OCI-LY1 (cell line): ENCODE measurements around the gene RER1.
A peak's percentile ranks its signal among the peaks of the same experiment; 100 is the strongest.

ENCODE experiments used
- H2AFZ ChIP-seq: fragments of 200-600 bp; sonication (generic), shearing (Covaris generic); 2 replicates; pipeline ENCODE4 v1.6.0; 2014; ENCODE audit warnings: antibody characterized with exemption, mild to moderate bottlenecking, low read length
- H3F3A ChIP-seq: fragments of 200-600 bp; sonication (generic), shearing (Covaris generic); 2 replicates; pipeline ENCODE4 v1.6.0; 2014; ENCODE audit warnings: mild to moderate bottlenecking, antibody characterized with exemption, low read length, moderate library complexity; ENCODE audit not compliant: insufficient read depth
- H3K27ac ChIP-seq: fragments of 200-600 bp; sonication (generic); 2 replicates; pipeline ENCODE4 v1.5.1; 2014; ENCODE audit warnings: low read length, mixed run types, mild to moderate bottlenecking, low read depth; ENCODE audit not compliant: poor library complexity, severe bottlenecking
- H3K27me3 ChIP-seq: fragments of 200-600 bp; sonication (generic); 2 replicates; pipeline ENCODE4 v1.6.0; 2014; ENCODE audit warnings: antibody characterized with exemption, mild to moderate bottlenecking, low read length, moderate library complexity; ENCODE audit not compliant: insufficient read depth
- H3K36me3 ChIP-seq: fragments of 200-600 bp; sonication (generic); 2 replicates; pipeline ENCODE4 v1.6.1; 2014; ENCODE audit warnings: mild to moderate bottlenecking, antibody characterized with exemption, low read length, moderate library complexity, mixed read lengths; ENCODE audit not compliant: insufficient read depth
- H3K4me1 ChIP-seq: fragments of 200-600 bp; sonication (generic); 2 replicates; pipeline ENCODE4 v1.5.1; 2014; ENCODE audit warnings: mild to moderate bottlenecking, low read length, moderate library complexity; ENCODE audit not compliant: insufficient read depth, severe bottlenecking
- H3K4me2 ChIP-seq: fragments of 200-600 bp; sonication (generic), shearing (Covaris generic); 2 replicates; pipeline ENCODE4 v1.6.1; 2014; ENCODE audit warnings: low read length
- H3K4me3 ChIP-seq: fragments of 200-600 bp; sonication (generic); 2 replicates; pipeline ENCODE4 v1.5.1; 2014; ENCODE audit warnings: low read length, low read depth, mild to moderate bottlenecking, mixed read lengths; ENCODE audit not compliant: poor library complexity, severe bottlenecking
- H3K79me2 ChIP-seq: fragments of 200-600 bp; shearing (Covaris generic); 2 replicates; pipeline ENCODE4 v1.6.1; 2016; ENCODE audit warnings: mixed run types, low read length, mixed read lengths; ENCODE audit not compliant: insufficient read depth
- H3K9ac ChIP-seq: fragments of 200-600 bp; sonication (generic), shearing (Covaris generic); 2 replicates; pipeline ENCODE4 v1.6.1; 2014; ENCODE audit warnings: mild to moderate bottlenecking, low read length, mixed read lengths
- H3K9me2 ChIP-seq: fragments of 200-600 bp; sonication (generic), shearing (Covaris generic); 2 replicates; pipeline ENCODE4 v1.6.1; 2014; ENCODE audit warnings: low read depth, mild to moderate bottlenecking, low read length, mixed read lengths
- H3K9me3 ChIP-seq: fragments of 200-600 bp; shearing (Covaris generic); 2 replicates; pipeline ENCODE4 v1.6.1; 2014; ENCODE audit warnings: low read length, mixed read lengths
- H4K20me1 ChIP-seq: fragments of 200-600 bp; sonication (generic), shearing (Covaris generic); 2 replicates; pipeline ENCODE4 v1.6.0; 2016; ENCODE audit warnings: mild to moderate bottlenecking, low read length; ENCODE audit not compliant: insufficient read depth
- EZH2 ChIP-seq: fragments of 200-600 bp; sonication (generic), shearing (Covaris generic); IDR thresholded peaks from 2 replicates; pipeline ENCODE4 v1.8.0; 2017; ENCODE audit warnings: borderline replicate concordance, mixed run types, mild to moderate bottlenecking, antibody characterized with exemption, low read length, moderate library complexity, mixed read lengths
- TF ChIP-seq, protein P1 (sequence below): fragments of 200-600 bp; sonication (generic), shearing (Covaris generic); IDR thresholded peaks from 2 replicates; pipeline ENCODE4 v1.5.1; 2017; ENCODE audit warnings: mild to moderate bottlenecking, antibody characterized with exemption, low read length, moderate library complexity, mixed read lengths

The RER1 gene

GRCh38 chr1:2388004-2388913 is 3.4 kb upstream of the RER1 start:
- no peak for TF ChIP-seq EZH2
- TF ChIP-seq, protein P1, sequence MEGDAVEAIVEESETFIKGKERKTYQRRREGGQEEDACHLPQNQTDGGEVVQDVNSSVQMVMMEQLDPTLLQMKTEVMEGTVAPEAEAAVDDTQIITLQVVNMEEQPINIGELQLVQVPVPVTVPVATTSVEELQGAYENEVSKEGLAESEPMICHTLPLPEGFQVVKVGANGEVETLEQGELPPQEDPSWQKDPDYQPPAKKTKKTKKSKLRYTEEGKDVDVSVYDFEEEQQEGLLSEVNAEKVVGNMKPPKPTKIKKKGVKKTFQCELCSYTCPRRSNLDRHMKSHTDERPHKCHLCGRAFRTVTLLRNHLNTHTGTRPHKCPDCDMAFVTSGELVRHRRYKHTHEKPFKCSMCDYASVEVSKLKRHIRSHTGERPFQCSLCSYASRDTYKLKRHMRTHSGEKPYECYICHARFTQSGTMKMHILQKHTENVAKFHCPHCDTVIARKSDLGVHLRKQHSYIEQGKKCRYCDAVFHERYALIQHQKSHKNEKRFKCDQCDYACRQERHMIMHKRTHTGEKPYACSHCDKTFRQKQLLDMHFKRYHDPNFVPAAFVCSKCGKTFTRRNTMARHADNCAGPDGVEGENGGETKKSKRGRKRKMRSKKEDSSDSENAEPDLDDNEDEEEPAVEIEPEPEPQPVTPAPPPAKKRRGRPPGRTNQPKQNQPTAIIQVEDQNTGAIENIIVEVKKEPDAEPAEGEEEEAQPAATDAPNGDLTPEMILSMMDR, result no peak
- peaks cover 21% of the 10 kb centered on the region for H3K4me1 ChIP-seq
- H3K4me3 ChIP-seq, result no peak overlapping the region

GRCh38 chr1:2389644-2390043 is 2.0 kb upstream of the RER1 start:
- H3K4me3 ChIP-seq, result no peak overlapping the region
- no peak overlapping the region for H2AFZ ChIP-seq
- TF ChIP-seq EZH2, result no peak
- TF ChIP-seq, protein P1, result no peak
- no peaks in the 10 kb centered on the region for H3K27me3 ChIP-seq
- no peak overlapping the region for H3K27ac ChIP-seq
- H3K9me3 ChIP-seq, result no peaks in the 10 kb centered on the region
- no peaks in the 10 kb centered on the region for H3F3A ChIP-seq
- no peaks in the 10 kb centered on the region for H4K20me1 ChIP-seq
- peaks cover 18% of the 10 kb centered on the region; the same call in 1 of the 2 replicates for H3K36me3 ChIP-seq
- peaks cover 22% of the 10 kb centered on the region for H3K79me2 ChIP-seq
- no peaks in the 10 kb centered on the region for H3K9me2 ChIP-seq
- peaks cover 32% of the 10 kb centered on the region for H3K4me1 ChIP-seq
- H3K9ac ChIP-seq, result no peak overlapping the region; the same call in 1 of the 2 replicates
- no peak overlapping the region for H3K4me2 ChIP-seq

More at GRCh38 chr1:2388004-2388913, 3.4 kb upstream of the RER1 start:
- Histone ChIP-seq H3K4me2 (no peak overlapping the region), H4K20me1 (no peaks in the 10 kb centered on the region), H3K9me3 (no peaks in the 10 kb centered on the region), H3F3A (no peaks in the 10 kb centered on the region), H3K79me2 (peaks cover 13% of the 10 kb centered on the region), H3K27me3 (no peaks in the 10 kb centered on the region), H2AFZ (no peak overlapping the region), H3K36me3 (peaks cover 4% of the 10 kb centered on the region; the same call in 1 of the 2 replicates), H3K9ac (no peak overlapping the region), H3K27ac (no peak overlapping the region), H3K9me2 (no peaks in the 10 kb centered on the region)

- peak overlapping the region; percentile 100 for H3K4me3 ChIP-seq
- no peaks in the 10 kb centered on the region for H3F3A ChIP-seq
- no peak overlapping the region for H2AFZ ChIP-seq
- peaks cover 32% of the 10 kb centered on the region for H3K4me1 ChIP-seq
- peaks cover 40% of the 10 kb centered on the region for H3K36me3 ChIP-seq
- peaks cover 22% of the 10 kb centered on the region for H3K79me2 ChIP-seq
- H4K20me1 ChIP-seq, result no peaks in the 10 kb centered on the region
- H3K9me2 ChIP-seq, result no peaks in the 10 kb centered on the region
- TF ChIP-seq EZH2, result no peak
- TF ChIP-seq, protein P1, result no peak
- no peak overlapping the region for H3K27ac ChIP-seq
- no peaks in the 10 kb centered on the region for H3K9me3 ChIP-seq
- no peaks in the 10 kb centered on the region for H3K27me3 ChIP-seq
- H3K4me2 ChIP-seq, result peak overlapping the region; percentile 94
- H3K9ac ChIP-seq, result peak overlapping the region; percentile 92
Observed at GRCh38 chr1:2391931-2392509, 379 bp downstream of the RER1 start.
